Mesodermal cell (in vitro differentiated cells): ENCODE data around the gene CEBPA.

ENCODE experiments used
- H3K27ac ChIP-seq: 2 replicates; pipeline ENCODE4 v1.7.0; 2013; ENCODE audit warnings: mild to moderate bottlenecking, low read depth, low read length, moderate library complexity; ENCODE audit not compliant: severe bottlenecking
- H3K36me3 ChIP-seq: 2 replicates; pipeline ENCODE4 v1.7.1; 2013; ENCODE audit warnings: mild to moderate bottlenecking, low read length, moderate library complexity; ENCODE audit not compliant: control insufficient read depth, insufficient read depth
- H3K4me1 ChIP-seq: one replicate; pipeline ENCODE4 v1.7.1; 2013; ENCODE audit warnings: mild to moderate bottlenecking, low read length; ENCODE audit not compliant: insufficient read depth, control insufficient read depth, poor library complexity, severe bottlenecking
- H3K4me3 ChIP-seq: 2 replicates; pipeline ENCODE4 v1.7.0; 2013; ENCODE audit warnings: low read length, control low read depth, mild to moderate bottlenecking; ENCODE audit not compliant: insufficient read depth, poor library complexity, severe bottlenecking; ENCODE audit errors: extremely low read depth
- H3K9me3 ChIP-seq: 2 replicates; pipeline ENCODE4 v1.7.1; 2013; ENCODE audit warnings: mild to moderate bottlenecking, low read length, moderate library complexity; ENCODE audit not compliant: control insufficient read depth
- WGBS, 2 experiments: methylation state at CpG; one replicate each; pipeline ENCODE4 v1.1.5; 2013; ENCODE audit warnings: missing lambda C conversion rate in 2 of 2; ENCODE audit not compliant: insufficient coverage in 2 of 2; 5-methylcytosine and 5-hydroxymethylcytosine counted together

Gene CEBPA

GRCh38 chr19:33275933-33276619, 26.3 kb downstream of the CEBPA start:
- Histone ChIP-seq H3K4me1 (peaks cover 9% of the 10 kb centered on the region), H3K27ac (no peak overlapping the region), H3K4me3 (no peak overlapping the region), H3K36me3 (no peaks in the 10 kb centered on the region), H3K9me3 (no peaks in the 10 kb centered on the region)
- 93 to 96% methylated on average over 18 to 19 of the region's 19 CpGs for WGBS, 2 experiments

DNA sequence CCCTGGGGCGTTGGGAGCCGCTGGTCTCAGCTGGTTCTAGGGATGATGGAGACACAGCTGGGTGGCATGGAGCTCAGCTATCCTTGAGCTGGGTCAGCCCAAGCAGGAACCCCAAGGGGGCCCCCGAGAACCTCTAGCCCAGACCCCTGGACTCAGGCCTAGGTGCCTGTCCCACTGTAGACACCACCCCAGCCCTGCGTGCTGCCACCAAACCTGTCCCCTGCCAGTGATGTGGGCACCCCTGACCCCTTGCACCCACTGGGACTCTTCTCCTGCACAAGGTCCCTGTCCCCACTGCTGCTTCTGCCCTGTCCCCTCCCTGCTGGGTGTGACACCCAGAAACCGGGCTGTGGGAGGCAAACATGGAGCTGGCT, 26.8 kb downstream of the CEBPA start:
- H3K27ac ChIP-seq, result no peak overlapping the region
- H3K9me3 ChIP-seq, result no peaks in the 10 kb centered on the region
- no peaks in the 10 kb centered on the region for H3K36me3 ChIP-seq
- WGBS, 2 experiments, result 79% methylated on average over 4 to 5 of the region's 5 CpGs
- H3K4me3 ChIP-seq, result no peak overlapping the region
- H3K4me1 ChIP-seq, result peaks cover 9% of the 10 kb centered on the region

- H3K4me1 ChIP-seq, result peaks cover 9% of the 10 kb centered on the region
- no peaks in the 10 kb centered on the region for H3K9me3 ChIP-seq
- H3K27ac ChIP-seq, result no peak overlapping the region
- H3K36me3 ChIP-seq, result no peaks in the 10 kb centered on the region
- 88 to 90% methylated on average over 15 to 16 of the region's 17 CpGs for WGBS, 2 experiments
- H3K4me3 ChIP-seq, result no peak overlapping the region
Observed at GRCh38 chr19:33274663-33275558, 27.4 kb downstream of the CEBPA start.

GRCh38 chr19:33273881-33274662, 28.3 kb downstream of the CEBPA start:
- H3K27ac ChIP-seq, result no peak overlapping the region
- no peaks in the 10 kb centered on the region for H3K36me3 ChIP-seq
- H3K4me1 ChIP-seq, result peaks cover 9% of the 10 kb centered on the region
- 77 to 88% methylated on average over 12 to 14 of the region's 16 CpGs for WGBS, 2 experiments
- H3K9me3 ChIP-seq, result no peaks in the 10 kb centered on the region
- no peak overlapping the region for H3K4me3 ChIP-seq

DNA sequence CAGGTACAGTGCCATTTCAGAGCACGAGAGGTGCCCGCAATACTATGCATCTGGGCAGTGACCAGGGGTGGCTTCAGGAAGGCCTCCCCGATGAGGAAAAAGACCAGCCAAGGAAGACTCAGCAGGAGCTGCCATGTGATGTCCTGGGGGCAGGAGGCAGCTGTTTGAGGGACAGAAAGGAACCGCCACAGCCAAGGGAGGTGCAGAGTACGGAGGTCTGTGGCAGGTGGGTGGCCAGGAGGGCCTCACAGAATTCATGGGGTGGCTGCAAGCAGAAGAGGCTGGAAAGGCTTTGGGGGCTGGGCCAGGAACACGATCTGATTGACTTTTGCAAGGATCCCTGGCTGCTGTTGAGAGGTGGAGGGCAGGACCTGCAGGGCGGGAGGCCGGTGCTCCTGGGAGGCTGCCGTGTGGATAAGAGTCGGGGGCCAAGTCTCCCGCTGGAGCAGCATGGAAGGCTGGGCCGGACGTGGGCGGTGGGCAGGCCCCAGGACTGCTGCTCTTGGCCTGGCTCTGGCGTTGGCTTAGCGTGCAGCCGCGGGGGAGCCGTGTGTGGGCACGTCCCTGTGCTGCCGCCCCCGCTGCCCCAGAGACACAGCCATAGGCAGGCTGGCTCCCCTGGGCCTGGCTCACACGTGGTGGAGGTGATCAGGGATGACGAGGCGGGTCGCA, 29.1 kb downstream of the CEBPA start:
- WGBS, 2 experiments, result 81 to 84% methylated on average over 22 of the region's 26 CpGs
- Histone ChIP-seq H3K9me3 (no peaks in the 10 kb centered on the region), H3K27ac (no peak overlapping the region), H3K4me1 (peaks cover 9% of the 10 kb centered on the region), H3K4me3 (no peak overlapping the region), H3K36me3 (no peaks in the 10 kb centered on the region)

DNA sequence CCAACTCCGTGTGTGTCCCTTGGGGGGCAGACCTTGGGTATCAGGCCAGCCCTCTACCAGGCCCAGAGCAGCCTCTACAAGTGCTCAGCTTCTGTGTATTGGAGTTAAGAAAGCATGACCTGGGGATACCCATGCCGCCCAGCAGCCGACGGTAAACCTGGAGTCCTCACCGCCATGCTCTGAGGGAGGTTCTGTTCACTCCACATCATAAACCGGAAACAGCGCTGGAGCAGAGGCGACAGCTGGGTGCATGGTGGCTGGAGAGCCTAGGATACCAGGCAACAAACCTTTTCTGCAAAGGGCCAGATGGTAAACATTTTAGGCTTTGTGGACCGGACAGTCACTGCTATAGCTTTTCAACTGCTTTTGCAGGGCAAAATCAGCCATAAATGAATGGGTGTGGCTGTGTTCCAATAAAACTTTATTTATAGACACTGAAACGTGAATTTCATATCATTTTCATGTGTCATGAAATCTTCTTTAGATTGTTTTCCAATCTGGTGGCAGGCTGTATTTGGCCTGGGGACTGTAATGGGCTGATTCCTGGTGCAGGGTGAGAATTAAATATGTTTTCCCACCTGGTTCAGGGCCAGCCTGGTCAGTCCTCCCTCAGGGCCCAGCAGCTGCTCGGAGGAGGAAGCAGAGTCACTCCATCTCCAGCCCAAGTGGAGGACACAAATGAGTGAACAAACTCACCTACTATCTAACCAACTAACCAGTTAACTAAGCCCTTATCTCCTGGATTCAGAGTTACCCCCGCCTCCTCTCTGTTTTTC, 30.9 kb downstream of the CEBPA start:
- Histone ChIP-seq H3K4me1 (peaks cover 9% of the 10 kb centered on the region), H3K36me3 (no peaks in the 10 kb centered on the region), H3K4me3 (no peak overlapping the region), H3K27ac (no peak overlapping the region), H3K9me3 (no peaks in the 10 kb centered on the region)
- 85 to 86% methylated on average over 8 of the region's 12 CpGs for WGBS, 2 experiments

- 86% methylated on average over 1 of the region's 1 CpG; no CpG with 5 or more reads in 1 of the 2 experiments for WGBS, 2 experiments
Observed at GRCh38 chr19:33270769-33271168, 31.6 kb downstream of the CEBPA start.

GRCh38 chr19:33269016-33269415, 33.3 kb downstream of the CEBPA start:
- H3K4me1 ChIP-seq, result peaks cover 1% of the 10 kb centered on the region
- 91 to 97% methylated on average over 4 to 6 of the region's 10 CpGs for WGBS, 2 experiments

More at GRCh38 chr19:33270769-33271168, 31.6 kb downstream of the CEBPA start:
- Histone ChIP-seq H3K4me1 (peaks cover 9% of the 10 kb centered on the region), H3K36me3 (no peaks in the 10 kb centered on the region), H3K27ac (no peak overlapping the region), H3K4me3 (no peak overlapping the region), H3K9me3 (no peaks in the 10 kb centered on the region)

DNA sequence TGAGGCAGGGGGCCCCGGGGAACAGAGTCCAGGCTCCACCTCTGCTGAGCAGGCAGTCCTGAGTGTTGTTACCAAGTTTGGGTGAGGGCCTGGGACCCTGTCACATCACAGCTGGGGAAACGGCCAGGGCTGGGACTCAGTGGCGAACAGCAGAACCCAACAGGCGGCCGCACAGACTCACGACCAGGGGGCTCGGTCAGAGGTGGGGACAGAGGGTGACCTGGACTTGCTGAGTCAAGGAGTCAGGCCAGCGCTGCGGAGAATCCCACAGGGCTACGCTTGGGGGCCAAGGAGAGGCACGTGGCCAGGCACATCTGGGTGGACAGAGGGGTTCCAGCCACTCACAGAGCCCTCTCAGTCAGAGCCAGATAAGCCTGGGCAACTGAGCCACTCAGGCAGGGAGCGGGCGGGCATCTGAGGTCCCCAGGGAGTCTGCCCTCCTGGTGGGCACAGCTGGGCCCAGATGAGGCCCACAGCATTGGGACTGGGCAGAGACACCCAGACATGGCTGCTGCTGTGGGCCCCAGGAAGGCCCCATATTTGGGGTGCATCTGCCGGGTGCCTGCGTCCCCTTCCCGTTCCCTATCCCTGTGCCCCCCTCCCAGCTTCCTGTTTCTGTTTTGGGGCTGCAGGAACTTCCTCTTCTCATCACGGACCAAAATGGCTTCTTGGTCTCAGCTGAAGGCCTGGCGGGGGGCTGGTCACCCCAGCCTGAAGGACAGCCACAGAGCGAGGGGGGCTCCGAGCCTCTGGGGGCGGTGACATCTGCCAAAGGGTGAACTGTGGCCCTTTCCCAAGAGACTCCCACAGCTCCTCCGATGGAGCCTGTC, 34.0 kb downstream of the CEBPA start:
- no peaks in the 10 kb centered on the region for H3K36me3 ChIP-seq
- H3K9me3 ChIP-seq, result no peaks in the 10 kb centered on the region
- H3K4me3 ChIP-seq, result no peak overlapping the region
- H3K27ac ChIP-seq, result no peak overlapping the region
- no peaks in the 10 kb centered on the region for H3K4me1 ChIP-seq
- 90% methylated on average over 21 to 22 of the region's 22 CpGs for WGBS, 2 experiments

More at GRCh38 chr19:33269016-33269415, 33.3 kb downstream of the CEBPA start:
- H3K36me3 ChIP-seq, result no peaks in the 10 kb centered on the region
- no peak overlapping the region for H3K27ac ChIP-seq
- no peak overlapping the region for H3K4me3 ChIP-seq
- H3K9me3 ChIP-seq, result no peaks in the 10 kb centered on the region
